Liver (tissue), 3 donors: ENCODE results near the gene TNN.

Source experiments
- CTCF ChIP-seq: fragments of 150-350 bp; IDR thresholded peaks from 2 replicates; pipeline ENCODE4 v1.5.1; 2017; ENCODE audit warnings: improper control_type of control experiment, low read depth, low read length; ENCODE audit not compliant: missing input control
- FOXA1 ChIP-seq: IDR thresholded peaks from 2 replicates; pipeline ENCODE4 v1.6.1; 2016; ENCODE audit warnings: antibody characterized with exemption
- HNF4G ChIP-seq: IDR thresholded peaks from 2 replicates; pipeline ENCODE4 v1.6.1; 2016; ENCODE audit warnings: antibody characterized with exemption
- JUND ChIP-seq, 2 donors: IDR thresholded peaks; 2 replicates each; pipeline ENCODE4 v1.6.1; 2016; ENCODE audit warnings: antibody characterized with exemption in 2 of 2
- MAX ChIP-seq: IDR thresholded peaks from 2 replicates; pipeline ENCODE4 v1.6.1; 2016; ENCODE audit warnings: antibody characterized with exemption
- NR2F2 ChIP-seq: IDR thresholded peaks from 2 replicates; pipeline ENCODE4 v1.6.1; 2016; ENCODE audit warnings: antibody characterized with exemption
- RAD21 ChIP-seq, 2 donors: IDR thresholded peaks; 2 replicates each; pipeline ENCODE4 v1.6.1; 2016; ENCODE audit warnings: antibody characterized with exemption in 2 of 2, mild to moderate bottlenecking in 2 of 2
- REST ChIP-seq: IDR thresholded peaks from 2 replicates; pipeline ENCODE4 v1.6.1; 2016; ENCODE audit warnings: antibody characterized with exemption, mild to moderate bottlenecking
- TAF1 ChIP-seq: conservative IDR thresholded peaks from 2 replicates; pipeline ENCODE4 v1.6.1; 2016; ENCODE audit warnings: antibody characterized with exemption, mild to moderate bottlenecking
- YY1 ChIP-seq: IDR thresholded peaks from 2 replicates; pipeline ENCODE4 v1.6.1; 2016; ENCODE audit warnings: antibody characterized with exemption, mild to moderate bottlenecking
- donor health status: healthy.
- donor health status: healthy.

- TF ChIP-seq NR2F2 = no peak
- TF ChIP-seq JUND (IDR thresholded peaks at IDR 0.05) = no peak
- TF ChIP-seq CTCF = no peak
- no peak for TF ChIP-seq HNF4G
- no peak for TF ChIP-seq REST
- TF ChIP-seq FOXA1 = no peak
- TF ChIP-seq MAX = no peak
- TF ChIP-seq TAF1 = no peak
- TF ChIP-seq RAD21 (IDR thresholded peaks at IDR 0.05) = no peak
- TF ChIP-seq YY1 = no peak
Measured at GRCh38 chr1:175193527-175193910, 125.9 kb downstream of the TNN start.
